Measurements from ENCODE around the gene LZTS2. TPM values are rescaled to one million over a fixed set of nuclear protein-coding genes. Genes with fewer than 3 reads are reported as not detected.
"Not testable (repeated sequence)": the region's sequence is repeated elsewhere in the genome, so short reads cannot be mapped to it uniquely, and the experiment has no call there.

Gene LZTS2, protein sequence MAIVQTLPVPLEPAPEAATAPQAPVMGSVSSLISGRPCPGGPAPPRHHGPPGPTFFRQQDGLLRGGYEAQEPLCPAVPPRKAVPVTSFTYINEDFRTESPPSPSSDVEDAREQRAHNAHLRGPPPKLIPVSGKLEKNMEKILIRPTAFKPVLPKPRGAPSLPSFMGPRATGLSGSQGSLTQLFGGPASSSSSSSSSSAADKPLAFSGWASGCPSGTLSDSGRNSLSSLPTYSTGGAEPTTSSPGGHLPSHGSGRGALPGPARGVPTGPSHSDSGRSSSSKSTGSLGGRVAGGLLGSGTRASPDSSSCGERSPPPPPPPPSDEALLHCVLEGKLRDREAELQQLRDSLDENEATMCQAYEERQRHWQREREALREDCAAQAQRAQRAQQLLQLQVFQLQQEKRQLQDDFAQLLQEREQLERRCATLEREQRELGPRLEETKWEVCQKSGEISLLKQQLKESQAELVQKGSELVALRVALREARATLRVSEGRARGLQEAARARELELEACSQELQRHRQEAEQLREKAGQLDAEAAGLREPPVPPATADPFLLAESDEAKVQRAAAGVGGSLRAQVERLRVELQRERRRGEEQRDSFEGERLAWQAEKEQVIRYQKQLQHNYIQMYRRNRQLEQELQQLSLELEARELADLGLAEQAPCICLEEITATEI
- total RNA-seq: 17.4 and 19.2 TPM in 2 replicates

DNA sequence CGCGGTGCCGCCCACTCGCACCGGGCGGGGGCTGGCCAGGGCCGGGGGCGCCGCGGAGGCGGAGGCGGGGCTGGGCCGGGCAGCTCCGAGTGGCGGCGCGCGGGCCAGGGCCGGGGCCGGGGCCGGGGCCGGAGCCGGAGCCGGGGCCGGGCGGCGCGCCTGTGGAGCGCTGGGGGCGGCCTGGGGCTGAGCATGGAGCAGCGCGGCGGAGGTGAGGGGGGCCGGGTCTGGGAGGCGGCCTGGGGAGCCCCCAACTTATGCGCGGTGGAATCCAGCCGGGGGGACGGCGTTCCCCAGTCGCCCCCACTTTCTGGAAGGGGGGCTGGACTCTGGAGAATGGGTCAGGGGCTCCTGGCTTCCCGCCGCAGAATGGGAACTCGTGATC, at the start of gene LZTS2:
LZTS2 (plus strand) TSS at position 67 of the 385 bp plus-strand sequence. CDS start 2,731 bp downstream, outside the sequence.
- intact Hi-C loops (cut with micrococcal nuclease): loop anchor here (1.0 to 5.0 kb wide), 5 partner anchors 14 to 627 kb away; partner anchors contain the start of genes BTRC, HIF1AN, PDZD7 and SFXN3

DNA sequence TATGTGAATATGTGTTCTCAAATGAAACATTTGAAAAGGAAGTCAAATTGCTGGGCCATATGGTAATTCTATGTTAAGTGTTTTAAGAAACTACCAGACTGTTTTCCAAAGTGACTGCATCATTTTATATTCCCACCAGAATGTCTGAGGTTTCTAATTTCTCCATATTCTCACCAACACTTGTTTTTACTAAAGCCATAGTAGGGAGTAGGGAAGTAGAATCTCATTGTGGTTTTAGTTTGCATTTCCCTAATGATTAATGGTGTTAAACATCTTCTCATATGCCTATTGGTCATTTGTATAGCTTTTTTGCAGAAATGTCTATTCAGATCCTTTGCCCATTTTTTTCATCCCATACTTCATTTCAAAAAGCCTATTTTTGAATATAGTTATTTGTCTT, 39.4 kb upstream of the LZTS2 start:
- intact Hi-C loops (cut with micrococcal nuclease): no loop called here

DNA sequence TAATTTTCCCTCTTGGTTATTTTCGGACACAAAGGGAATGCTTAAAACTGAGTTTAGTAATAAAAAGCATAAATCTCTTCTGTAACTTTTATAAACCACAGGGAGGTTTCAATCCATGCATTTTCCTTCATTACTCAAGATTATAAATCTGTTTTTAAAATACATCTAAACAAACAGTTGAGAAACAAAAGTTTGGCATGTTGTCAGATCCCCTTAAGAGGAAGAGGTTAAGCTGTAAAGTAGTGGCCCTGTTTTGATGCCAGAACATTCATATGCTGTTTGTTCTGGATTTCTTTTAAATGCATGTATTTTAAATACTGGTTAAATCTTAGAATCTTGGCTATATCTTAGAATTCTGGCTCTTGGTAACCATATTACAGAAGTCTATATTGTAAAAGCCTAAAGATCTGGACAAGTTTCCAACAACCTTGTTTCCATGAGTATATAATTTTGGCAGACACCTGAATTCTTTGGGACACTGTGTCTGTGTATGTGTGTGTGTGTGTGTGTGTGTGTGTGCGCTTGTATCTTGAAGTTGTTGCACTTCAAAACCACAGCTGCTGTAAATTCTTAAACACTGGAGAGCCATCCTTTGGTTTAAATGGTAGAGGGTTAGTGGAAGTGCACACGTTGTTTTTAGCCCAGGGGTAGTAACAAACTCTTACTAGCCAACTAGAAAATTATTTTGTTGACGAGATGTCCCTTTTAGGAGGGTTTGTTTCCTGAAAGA, 37.1 kb upstream of the LZTS2 start:
- intact Hi-C loops (cut with micrococcal nuclease): no loop called here

DNA sequence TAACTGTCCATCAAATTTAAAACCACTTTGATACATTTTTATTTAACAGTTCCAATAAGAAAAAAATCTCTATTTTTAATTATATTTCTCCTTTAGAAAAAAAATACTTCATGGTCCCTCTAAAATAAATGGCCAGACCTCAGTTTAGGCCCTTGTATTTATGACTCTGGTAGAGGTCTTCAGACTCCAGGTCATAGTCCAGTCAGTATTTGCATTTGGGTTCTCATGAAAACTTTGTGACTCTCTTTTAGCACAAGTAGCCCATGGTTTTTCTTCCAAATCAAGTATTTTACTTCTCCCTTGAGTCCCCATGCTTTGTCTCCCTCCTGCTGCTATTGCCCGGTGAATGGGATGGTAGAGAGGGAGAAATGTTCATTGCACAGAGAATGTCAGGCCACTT, 35.8 kb upstream of the LZTS2 start:
- intact Hi-C loops (cut with micrococcal nuclease): no loop called here

DNA sequence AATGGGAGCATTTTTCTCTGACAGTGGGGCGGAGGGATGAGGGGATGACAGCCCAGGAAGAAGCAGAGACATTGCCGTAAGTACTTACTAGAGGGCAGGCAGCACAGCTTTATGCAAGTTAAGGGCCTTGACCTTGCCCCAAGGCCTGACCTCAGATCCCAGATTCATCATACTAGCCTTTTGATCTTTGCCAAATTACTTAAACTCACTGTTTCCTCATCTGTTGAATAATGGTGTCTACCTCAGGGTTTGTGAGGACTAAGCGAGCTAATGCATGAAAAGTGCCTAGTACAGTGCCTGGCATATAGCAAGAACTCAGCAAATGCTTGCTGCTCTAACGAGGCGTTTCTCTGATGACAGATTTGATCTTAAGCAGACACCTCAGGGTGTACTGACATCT, 33.8 kb upstream of the LZTS2 start:
- intact Hi-C loops (cut with micrococcal nuclease): no loop called here

DNA sequence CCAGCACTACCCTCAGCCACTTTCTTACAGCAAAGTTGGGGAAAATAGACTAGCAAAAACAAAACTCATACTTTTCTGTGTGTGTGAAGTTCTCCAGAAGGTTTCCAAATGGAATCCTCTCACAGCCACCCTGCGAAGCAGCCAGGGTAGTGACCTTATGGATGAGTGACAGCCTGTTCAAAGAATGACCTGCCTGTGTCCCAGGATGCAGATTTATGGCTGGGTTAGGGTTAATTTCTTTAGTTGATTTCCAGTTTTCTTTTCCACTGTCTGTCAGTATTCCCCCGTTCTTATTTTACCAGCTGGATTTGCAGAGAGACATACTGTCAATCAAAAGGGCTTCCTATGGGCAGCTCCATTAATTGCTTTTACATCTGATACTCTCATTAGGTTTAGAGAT, 32.7 kb upstream of the LZTS2 start:
- intact Hi-C loops (cut with micrococcal nuclease): no loop called here

DNA sequence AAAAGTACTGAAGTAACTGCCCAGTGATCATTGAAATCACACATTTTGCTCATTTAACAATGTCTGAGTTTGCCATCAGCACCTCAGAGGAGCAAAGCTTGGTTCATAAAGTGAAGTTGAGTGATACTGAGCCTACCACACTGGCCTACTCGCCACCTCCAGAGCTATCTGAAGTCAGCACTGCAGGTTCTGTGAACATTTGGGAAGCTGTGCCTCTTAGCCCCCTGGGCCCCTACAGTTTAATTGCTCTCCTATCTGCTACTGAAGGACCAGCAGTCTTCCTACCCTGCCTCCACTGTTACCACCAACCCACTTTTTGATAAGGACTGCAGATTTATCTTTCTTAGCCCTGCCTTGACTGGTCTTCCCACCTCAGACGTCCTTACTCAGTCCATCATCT, 32.3 kb upstream of the LZTS2 start:
- intact Hi-C loops (cut with micrococcal nuclease): no loop called here

DNA sequence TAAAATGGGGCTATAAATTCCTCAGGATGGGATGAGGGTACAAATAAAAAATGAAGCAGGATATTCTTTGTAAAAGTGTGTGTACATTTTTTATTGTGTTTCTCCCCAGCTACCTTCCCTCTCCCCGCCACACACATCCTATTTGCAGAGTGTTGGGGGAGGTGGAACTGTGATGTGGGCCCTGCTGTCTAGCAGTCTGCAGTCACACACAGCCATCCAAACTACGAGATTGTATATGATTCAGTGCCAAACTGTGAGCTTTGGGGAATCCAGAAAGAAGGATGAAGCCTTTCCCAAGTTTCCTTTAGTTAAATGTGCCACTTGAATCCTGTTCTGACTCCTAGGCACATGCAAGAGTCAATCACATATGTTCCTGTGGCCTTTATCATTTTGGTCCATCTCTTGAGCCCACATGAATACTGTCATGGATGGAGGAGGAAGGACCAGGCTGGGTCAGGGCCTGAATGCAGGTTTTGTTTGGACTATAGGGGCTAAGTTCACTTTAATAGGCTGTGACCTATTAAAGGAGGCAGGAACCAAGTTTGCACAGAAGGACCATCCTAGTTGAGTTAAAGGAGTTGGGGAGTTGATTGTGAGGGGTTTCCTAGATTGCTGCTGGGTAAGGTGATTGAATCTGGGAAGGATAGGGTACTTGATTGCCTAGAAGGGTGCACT, 31.4 kb upstream of the LZTS2 start:
- intact Hi-C loops (cut with micrococcal nuclease): no loop called here

DNA sequence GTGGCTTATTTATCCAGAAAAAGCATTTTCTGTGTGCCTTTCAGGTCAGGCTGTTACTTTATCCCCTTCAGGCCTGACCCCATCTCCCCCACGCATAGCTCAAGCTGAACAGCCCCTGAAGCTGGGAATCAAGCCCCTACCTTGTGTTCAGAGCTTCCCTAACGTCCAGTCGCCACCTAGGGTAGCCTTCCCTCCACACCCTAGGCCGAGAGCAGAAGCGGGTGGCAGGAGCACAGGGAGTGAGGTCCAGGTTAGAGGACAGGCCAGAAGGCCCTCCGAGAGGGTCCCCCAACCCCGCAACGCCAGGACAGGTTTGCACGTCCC, 30.8 kb upstream of the LZTS2 start:
- intact Hi-C loops (cut with micrococcal nuclease): loop anchor here (1.0 kb wide), 2 partner anchors 18 to 45 kb away; partner anchors contain the start of genes MRPL43 and TWNK

DNA sequence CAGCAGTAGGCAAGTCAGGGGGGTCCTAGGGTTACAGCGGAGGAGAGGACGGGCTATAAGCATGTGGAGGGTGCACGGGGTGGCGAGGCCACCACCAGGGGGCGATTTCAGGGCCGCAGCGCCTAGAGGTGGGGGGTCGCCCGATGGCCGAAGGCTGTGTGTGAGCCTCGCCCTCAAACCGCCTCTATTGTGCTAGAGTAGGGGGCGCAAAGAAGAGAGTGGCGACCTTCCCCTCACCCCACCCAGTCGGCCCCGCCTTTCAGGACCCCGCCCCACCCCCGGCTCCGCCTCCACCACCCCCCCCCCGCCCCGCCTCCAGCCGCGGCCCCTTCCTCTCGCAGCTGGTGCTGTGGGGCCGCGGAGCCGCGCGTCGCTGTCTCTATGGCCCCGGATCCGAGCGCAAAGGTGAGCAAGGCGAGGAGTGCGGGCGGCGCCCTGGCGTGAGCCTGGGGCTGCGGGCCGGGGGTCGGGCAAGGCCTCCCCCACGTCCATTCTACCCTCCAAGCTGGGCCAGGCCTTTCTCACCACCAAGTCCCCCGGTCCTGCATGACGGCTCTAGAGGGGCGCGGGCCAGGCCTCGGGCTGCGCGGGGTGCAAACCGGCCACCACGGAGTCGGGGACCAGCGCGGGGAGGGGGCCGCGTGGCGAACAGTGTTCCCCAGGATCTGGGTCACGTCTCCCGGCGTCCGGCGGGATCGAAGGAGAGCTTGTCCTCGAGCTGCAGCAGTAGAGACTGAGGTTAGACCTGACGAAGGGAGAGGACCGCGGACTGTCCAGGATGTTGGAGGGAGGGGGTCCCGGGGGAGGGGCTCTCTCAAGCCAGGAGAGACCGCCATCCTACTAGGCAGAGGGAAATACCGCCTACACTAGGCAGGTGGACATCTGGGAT, 30.2 kb upstream of the LZTS2 start, which contains the start of gene SEMA4G:
SEMA4G (plus strand) TSS at position 318 of the 889 bp plus-strand sequence. CDS start 3,409 bp downstream, outside the sequence.
- intact Hi-C loops (cut with micrococcal nuclease): loop anchor here (1.0 kb wide), 3 partner anchors 18 to 45 kb away; partner anchors contain the start of genes MRPL43 and TWNK

DNA sequence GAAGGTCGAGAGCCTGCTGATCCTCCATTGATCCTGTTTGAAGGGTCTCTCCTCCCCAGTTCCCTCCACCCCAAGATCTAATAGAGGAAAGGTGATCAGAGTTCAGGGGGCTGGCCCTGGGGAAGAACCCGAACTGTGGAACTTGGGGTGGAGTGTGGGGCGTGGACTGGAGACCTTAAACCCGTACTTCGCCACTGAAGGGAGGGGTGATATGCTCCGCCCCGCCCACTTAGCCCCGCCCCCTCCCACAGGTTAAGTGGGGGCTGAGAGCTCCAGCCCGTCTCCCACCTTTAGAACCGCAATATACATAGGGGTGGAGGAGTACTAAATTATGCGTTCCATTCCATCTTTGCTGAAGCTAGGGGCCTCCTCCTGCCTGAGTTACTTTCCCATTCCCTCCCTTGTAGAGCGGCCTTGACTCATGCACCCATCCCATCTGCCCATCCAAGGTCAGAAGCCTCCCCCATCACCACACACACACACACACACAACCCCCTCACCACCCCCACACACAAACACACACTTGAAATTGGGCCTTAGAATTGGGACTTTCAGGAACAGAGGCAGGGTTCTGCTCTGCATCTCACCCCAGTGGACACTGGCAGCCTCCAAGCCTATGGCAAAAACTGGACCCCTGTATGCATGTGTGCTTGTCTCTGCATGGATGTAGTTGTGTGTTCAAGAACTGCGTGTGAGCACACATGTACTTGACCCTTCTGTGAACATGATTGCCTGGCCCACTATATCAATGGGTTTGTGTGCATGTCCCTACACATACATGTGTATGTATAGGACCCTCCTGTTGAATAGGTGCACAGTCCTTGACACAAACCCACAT, 29.3 kb upstream of the LZTS2 start:
- intact Hi-C loops (cut with micrococcal nuclease): loop anchor here (1.0 kb wide), 1 partner anchor 27 kb away; no protein-coding TSS in a partner anchor

DNA sequence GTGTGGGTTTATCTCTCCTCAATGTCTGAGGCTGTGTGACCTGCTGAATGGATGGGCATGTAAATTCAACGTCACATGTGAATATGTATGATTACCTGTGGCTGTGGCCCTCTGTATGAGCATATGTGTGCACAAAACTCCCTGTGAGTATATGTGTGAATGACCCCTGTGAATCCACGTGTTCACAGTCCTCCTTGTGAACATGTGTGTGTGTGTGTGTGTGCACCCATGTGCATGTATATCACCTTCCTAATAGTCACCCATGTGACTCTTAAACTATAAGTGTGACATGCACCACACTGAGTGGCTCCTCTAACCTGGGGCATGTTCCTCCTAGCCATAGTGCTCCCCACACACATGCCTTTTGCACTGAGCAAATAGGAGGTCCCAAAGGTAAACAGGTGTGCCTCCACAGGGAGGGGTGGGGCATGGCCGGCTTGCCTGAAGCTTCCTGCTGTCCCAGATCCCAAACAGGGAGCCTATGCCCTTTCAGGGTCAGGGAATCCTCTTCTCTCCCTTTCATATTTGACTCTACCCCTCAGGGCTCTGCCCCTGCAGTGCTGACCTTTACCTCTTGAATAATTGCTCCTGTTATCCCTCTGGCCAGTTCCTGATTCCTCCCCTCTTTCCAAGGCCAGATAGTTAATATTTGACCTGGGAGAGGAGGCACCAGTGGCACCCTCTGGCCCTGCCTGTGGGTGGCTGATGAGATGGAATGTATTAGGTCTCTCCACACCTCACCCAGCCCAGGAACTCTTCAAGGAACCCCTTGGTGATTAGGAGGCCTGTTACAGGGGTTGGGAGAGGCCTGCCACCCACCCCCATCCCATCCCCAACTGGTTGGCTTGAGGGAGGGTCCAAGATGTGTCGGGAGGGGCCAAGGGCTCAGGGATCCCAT, 28.4 kb upstream of the LZTS2 start:
- intact Hi-C loops (cut with micrococcal nuclease): loop anchor here (1.0 kb wide), 1 partner anchor 26 kb away; no protein-coding TSS in a partner anchor

DNA sequence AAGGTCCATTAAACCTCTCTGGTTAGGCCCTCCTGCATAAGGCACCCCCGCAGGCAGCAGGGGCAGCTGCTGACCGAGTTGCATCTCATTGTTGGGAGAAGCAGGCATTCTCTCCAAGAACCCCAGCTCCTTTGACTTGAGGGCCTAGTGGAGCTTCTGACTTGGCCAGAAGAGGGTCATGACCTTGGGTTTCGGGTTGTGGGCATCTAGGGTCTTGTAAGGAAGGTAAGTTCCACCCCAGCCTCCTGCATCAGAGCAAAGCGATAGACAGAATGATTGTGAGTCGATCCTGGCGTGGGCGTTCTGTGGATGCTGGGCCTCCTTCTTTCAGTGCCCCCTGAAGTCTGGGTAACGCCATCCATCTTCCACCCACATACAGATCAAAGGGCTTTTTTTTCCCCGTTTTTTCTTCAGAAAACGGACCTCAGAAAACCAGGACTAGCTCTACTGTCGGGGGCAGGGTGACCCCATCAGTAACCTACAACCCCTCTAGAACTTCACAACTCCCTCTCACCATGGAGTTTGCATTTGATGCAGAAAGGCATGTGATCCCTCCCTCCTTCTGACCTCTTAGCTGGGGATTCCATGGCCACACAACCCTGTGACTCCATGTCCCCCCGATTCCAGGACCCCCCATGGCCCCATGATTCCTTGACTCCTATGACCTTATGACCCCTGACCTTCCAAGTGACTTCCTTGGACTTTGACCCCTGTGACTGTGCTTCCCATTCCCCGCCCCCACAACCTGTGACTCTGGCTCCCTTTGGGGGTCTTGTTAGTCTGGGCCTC, 27.3 kb upstream of the LZTS2 start:
- intact Hi-C loops (cut with micrococcal nuclease): no loop called here

DNA sequence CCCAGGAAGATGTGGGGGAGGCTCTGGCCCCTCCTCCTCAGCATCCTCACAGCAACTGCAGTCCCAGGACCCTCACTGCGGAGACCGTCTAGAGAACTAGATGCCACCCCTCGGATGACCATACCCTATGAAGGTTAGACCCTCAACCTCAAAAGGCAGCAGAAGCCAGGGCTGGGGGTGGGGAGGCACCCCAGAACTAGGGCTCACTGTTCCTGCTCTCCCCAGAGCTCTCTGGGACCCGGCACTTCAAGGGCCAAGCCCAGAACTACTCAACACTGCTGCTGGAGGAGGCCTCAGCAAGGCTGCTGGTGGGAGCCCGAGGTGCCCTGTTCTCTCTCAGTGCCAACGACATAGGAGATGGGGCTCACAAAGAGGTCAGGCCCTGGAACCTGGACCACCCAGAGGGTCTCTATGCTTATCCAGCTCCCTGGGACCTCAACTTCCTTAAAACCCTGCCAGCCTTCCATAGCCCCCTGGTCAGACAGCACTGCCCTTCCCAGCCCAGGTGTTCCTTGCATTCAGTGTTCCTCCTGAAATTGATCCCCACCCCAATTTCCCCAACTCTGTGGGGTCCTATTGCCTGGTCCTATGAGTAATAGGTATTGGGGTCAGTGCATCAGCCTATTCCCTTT, 26.6 kb upstream of the LZTS2 start:
- intact Hi-C loops (cut with micrococcal nuclease): no loop called here

DNA sequence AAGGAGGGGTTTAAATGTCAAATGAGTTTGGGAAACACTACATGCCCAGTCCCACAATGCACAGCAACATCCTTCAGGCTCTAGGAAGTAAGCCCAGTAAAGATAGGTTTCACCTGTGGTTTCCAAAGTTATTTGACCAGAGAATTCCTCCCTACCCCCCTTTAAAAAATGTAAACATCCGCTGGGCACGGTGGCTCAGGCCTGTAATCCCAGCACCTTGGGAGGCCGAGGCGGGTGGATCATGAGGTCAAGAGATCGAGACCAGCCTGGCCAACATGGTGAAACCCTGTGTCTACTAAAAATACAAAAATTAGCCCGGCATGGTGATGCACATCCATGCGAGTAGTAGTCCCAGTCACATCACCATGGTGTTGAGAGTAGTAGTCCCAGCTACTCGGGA, 24.2 kb upstream of the LZTS2 start:
- intact Hi-C loops (cut with micrococcal nuclease): not testable (repeated sequence)

DNA sequence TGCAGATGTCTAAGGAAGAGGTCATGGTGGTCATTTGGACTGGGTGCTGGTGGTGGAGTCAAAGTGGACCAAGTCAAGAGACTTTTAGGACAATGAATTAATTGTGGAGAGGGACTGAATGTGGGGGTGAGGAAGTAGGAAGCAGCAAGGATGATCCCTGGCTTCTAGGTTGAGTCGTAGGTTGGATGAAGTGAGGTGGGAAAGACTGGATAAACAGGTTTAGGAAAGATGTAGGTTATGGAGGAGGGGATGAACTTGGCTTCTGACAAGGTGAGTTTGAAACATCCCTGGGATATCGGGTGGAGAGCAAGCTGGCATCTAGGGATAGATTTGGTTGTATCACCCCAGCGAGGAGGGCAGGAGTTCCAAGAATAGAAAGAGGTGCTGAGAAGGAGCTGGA, 22.7 kb upstream of the LZTS2 start:
- intact Hi-C loops (cut with micrococcal nuclease): no loop called here

DNA sequence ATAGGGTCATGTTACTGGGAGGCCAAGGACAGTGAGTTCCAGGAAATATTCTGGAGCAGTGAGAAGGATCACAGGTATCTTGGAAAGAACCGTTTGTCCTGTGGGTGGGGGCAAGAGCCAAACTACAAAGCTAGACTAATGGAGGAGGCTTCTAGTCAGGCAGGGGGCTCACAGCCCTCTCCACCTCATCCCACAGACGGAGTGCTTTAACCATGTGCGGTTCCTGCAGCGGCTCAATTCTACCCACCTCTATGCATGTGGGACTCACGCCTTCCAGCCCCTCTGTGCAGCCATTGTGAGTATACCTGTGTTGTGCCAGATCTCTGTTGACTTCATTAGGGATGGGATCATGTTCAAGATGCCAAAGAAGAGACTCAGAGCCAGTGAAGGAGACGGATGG, 22.2 kb upstream of the LZTS2 start:
- intact Hi-C loops (cut with micrococcal nuclease): no loop called here

All from T-helper 1 cell treated with Interleukin-12 subunit alpha and Interleukin-12 subunit beta and Interleukin-4 antibody, amounts not matched to agents 30 ng/mL and 1 ng/mL, for 36 hours (primary cell).